GM18867 (cell line): ENCODE results near the gene DUSP18.
"Not testable (repeated sequence)": the region's sequence is repeated elsewhere in the genome, so short reads cannot be mapped to it uniquely, and the experiment has no call there.

Source experiments
- ATAC-seq: cut with Tn5 transposase; IDR thresholded peaks from one replicate; pipeline ENCODE4 v1.9.1; 2021; ENCODE audit warnings: mild to moderate bottlenecking, moderate library complexity; ENCODE audit not compliant: unreplicated experiment

Gene DUSP18

GRCh38 chr22:30667494-30668385 is at the start of gene DUSP18:
Gene DUSP18 (minus strand): TSS chr22:30667875. CDS start chr22:30664003, 3,872 bp downstream.
- peak; percentile 92 for ATAC-seq

- no peak for ATAC-seq
These were observed 46.4 kb upstream of the DUSP18 start for GRCh38 chr22:30714062-30714461.

GRCh38 chr22:30712094-30712493 is 44.4 kb upstream of the DUSP18 start:
- ATAC-seq = no peak

GRCh38 chr22:30709980-30710379 is 42.3 kb upstream of the DUSP18 start:
- ATAC-seq = not testable (repeated sequence)

GRCh38 chr22:30705710-30706651 is 38.3 kb upstream of the DUSP18 start:
- peak; percentile 65 for ATAC-seq

- ATAC-seq = no peak
These were observed 37.3 kb upstream of the DUSP18 start for GRCh38 chr22:30704978-30705377.

- no peak for ATAC-seq
These were observed 35.2 kb upstream of the DUSP18 start for GRCh38 chr22:30702856-30703255.

GRCh38 chr22:30701872-30702271 is 34.2 kb upstream of the DUSP18 start:
- ATAC-seq = no peak

- ATAC-seq = no peak
These were observed 30.3 kb upstream of the DUSP18 start for GRCh38 chr22:30697975-30698374.

- ATAC-seq = no peak
These were observed 28.4 kb upstream of the DUSP18 start for GRCh38 chr22:30695871-30696655.

- ATAC-seq = no peak
These were observed 27.7 kb upstream of the DUSP18 start for GRCh38 chr22:30695351-30695851.

GRCh38 chr22:30694640-30695350 is 27.1 kb upstream of the DUSP18 start, which contains the start of gene OSBP2:
Gene OSBP2 (plus strand): TSS chr22:30694874. CDS start chr22:30694910, 36 bp downstream.
- no peak for ATAC-seq

GRCh38 chr22:30694171-30694639 is 26.5 kb upstream of the DUSP18 start:
- ATAC-seq = no peak

- no peak for ATAC-seq
These were observed 23.5 kb upstream of the DUSP18 start for GRCh38 chr22:30691204-30691603.

- ATAC-seq = no peak
These were observed 21.9 kb upstream of the DUSP18 start for GRCh38 chr22:30689622-30690021.

- ATAC-seq = no peak
These were observed 19.7 kb upstream of the DUSP18 start for GRCh38 chr22:30687358-30687757.

GRCh38 chr22:30685178-30685577 is 17.5 kb upstream of the DUSP18 start:
- ATAC-seq = no peak

- ATAC-seq = no peak
These were observed 14.2 kb upstream of the DUSP18 start for GRCh38 chr22:30681831-30682230.

GRCh38 chr22:30680991-30681770 is 13.5 kb upstream of the DUSP18 start:
- ATAC-seq = no peak
